SK-N-SH (cell line): ENCODE measurements around the gene SMCO4.

ENCODE experiments used
- CHD2 ChIP-seq: fragments of 150-350 bp; IDR thresholded peaks from 2 replicates; pipeline ENCODE4 v1.6.1; 2018; ENCODE audit warnings: low read length; ENCODE audit not compliant: partially characterized antibody
- CTCF ChIP-seq: fragments of 200-600 bp; sonication (generic); IDR thresholded peaks from 2 replicates; pipeline ENCODE4 v1.6.1; 2017; ENCODE audit warnings: antibody characterized with exemption, mild to moderate bottlenecking, moderate library complexity
- EP300 ChIP-seq, 2 experiments: IDR thresholded peaks; 2 replicates each; pipeline versions ENCODE4 v1.4.0 to v1.6.1; 2012; ENCODE audit warnings: borderline replicate concordance in 1 of 2, low read depth in 1 of 2, low read length in 1 of 2
- FOXJ3 ChIP-seq: sonication (generic); formaldehyde crosslinking; IDR thresholded peaks from 2 replicates; pipeline ENCODE4 v1.5.1; 2020; ENCODE audit warnings: mild to moderate bottlenecking, missing genetic modification reagents
- POLR2AphosphoS5 ChIP-seq: IDR thresholded peaks from 2 replicates; pipeline ENCODE4 v1.6.1; 2012; ENCODE audit warnings: low read depth, low read length
- RAD21 ChIP-seq: IDR thresholded peaks from 2 replicates; pipeline ENCODE4 v1.6.1; 2012; ENCODE audit warnings: mild to moderate bottlenecking, low read length
- USF1 ChIP-seq: IDR thresholded peaks from 2 replicates; pipeline ENCODE4 v1.4.0; 2012; ENCODE audit warnings: low read depth, borderline replicate concordance

GRCh38 chr11:93520726-93521509, 22.3 kb downstream of the SMCO4 start:
- TF ChIP-seq EP300 (IDR thresholded peaks at IDR 0.05; ENCODE audit: borderline replicate concordance in 1 of 2, low read depth in 1 of 2, low read length in 1 of 2) = peak in 1 of 2 experiments; percentile 38; a peak in 1 of 4 replicates
- TF ChIP-seq FOXJ3 (CRISPR knock-in tag) = no peak
- TF ChIP-seq CTCF = no peak
- no peak for TF ChIP-seq POLR2AphosphoS5
- no peak for TF ChIP-seq USF1
- no peak for TF ChIP-seq CHD2
- TF ChIP-seq RAD21 = no peak
